Measurements from ENCODE around the gene IQSEC1. TPM values are rescaled to one million over a fixed set of nuclear protein-coding genes. Genes with fewer than 3 reads are reported as not detected.

The IQSEC1 gene
- total and polyA plus RNA-seq, 2 of the 8 experiments (the other 6 are each of a cell fraction or from before 2014, with no cell fraction given) = 6.8 to 28.8 TPM

- TF ChIP-seq SP2 (IDR thresholded peaks at IDR 0.05; ENCODE audit: low read length) (no peak), TCF12 (IDR thresholded peaks at IDR 0.05; ENCODE audit: low read depth, low read length) (no peak), JUND (IDR thresholded peaks at IDR 0.05; ENCODE audit: low read length) (no peak), TBP (IDR thresholded peaks at IDR 0.05; ENCODE audit: low read depth, low read length) (no peak), CTBP2 (IDR thresholded peaks at IDR 0.05; ENCODE audit: borderline replicate concordance, insufficient read depth, insufficient read length, low read length) (no peak), POLR2A (IDR thresholded peaks at IDR 0.05; ENCODE audit: control extremely low read depth in 1 of 2, low read depth in 2 of 2, low read length in 2 of 2) (peak in 1 of 2 experiments; percentile 22; a peak in 1 of 3 replicates), SP1 (IDR thresholded peaks at IDR 0.05; ENCODE audit: low read depth, low read length) (no peak)
These were observed 53.8 kb downstream of the IQSEC1 start (continued) for GRCh38 chr3:13019243-13020095.
